ENCODE measurements around the gene PAX5. TPM values are rescaled to one million over a fixed set of nuclear protein-coding genes. Genes with fewer than 3 reads are reported as not detected.

PAX5 gene
- total and polyA plus RNA-seq, 2 experiments from 2014 or later: not detected

DNA sequence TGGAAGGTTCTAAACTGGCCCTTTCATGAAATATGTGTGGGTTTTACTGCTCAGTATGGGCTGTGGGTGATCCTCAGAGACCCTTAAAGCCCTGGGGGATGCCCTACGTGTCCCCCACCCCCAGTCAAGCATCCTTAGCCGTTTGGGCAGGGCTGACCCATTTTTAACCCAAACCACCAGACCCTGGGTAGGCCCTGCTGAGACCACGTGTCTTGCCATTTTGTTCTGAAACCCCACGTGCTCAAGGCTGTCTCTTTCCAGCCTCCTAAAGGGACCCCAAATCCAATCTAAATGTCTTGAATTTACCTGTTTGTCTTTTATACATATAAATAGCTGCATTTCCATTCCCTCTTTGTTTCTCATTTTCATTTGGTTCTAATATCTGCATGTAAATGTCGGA lies 94.9 kb downstream of the PAX5 start:
- TF ChIP-seq EZH2phosphoT487 (IDR thresholded peaks at IDR 0.05; ENCODE audit: insufficient read depth, low read depth) (no peak), EZH2 (IDR thresholded peaks at IDR 0.05; ENCODE audit: insufficient read depth, poor library complexity, severe bottlenecking) (no peak)
- no peak overlapping the region for H3K9ac ChIP-seq
- no peaks in the 10 kb centered on the region for H3K9me3 ChIP-seq (ENCODE audit: low read depth)
- in situ Hi-C loops (cut with MboI): no loop called here
- H3K79me2 ChIP-seq (ENCODE audit: insufficient read depth): no peaks in the 10 kb centered on the region
- H3F3A ChIP-seq (ENCODE audit: insufficient read depth): no peaks in the 10 kb centered on the region
- 36 to 39% methylated on average over 5 of the region's 5 CpGs for WGBS, 2 experiments (ENCODE audit: low coverage in 1 of 2, low lambda C conversion rate in 2 of 2, missing lambda C conversion rate in 2 of 2)
- peaks cover 46% of the 10 kb centered on the region for H3K27me3 ChIP-seq (replicated peaks; ENCODE audit: insufficient read depth)
- no peaks in the 10 kb centered on the region for H3K9me2 ChIP-seq (ENCODE audit: insufficient read depth)
- no peak overlapping the region for H3K4me3 ChIP-seq
- DNase-seq: no peak
- H3K36me3 ChIP-seq (ENCODE audit: low read depth): no peaks in the 10 kb centered on the region
- no peak overlapping the region for H3K4me2 ChIP-seq (ENCODE audit: unreplicated experiment)
- H4K20me1 ChIP-seq (ENCODE audit: insufficient read depth): no peaks in the 10 kb centered on the region
- no peaks in the 10 kb centered on the region for H3K4me1 ChIP-seq (ENCODE audit: insufficient read depth)
- H2AFZ ChIP-seq: no peak overlapping the region
- H3K27ac ChIP-seq: no peak overlapping the region

DNA sequence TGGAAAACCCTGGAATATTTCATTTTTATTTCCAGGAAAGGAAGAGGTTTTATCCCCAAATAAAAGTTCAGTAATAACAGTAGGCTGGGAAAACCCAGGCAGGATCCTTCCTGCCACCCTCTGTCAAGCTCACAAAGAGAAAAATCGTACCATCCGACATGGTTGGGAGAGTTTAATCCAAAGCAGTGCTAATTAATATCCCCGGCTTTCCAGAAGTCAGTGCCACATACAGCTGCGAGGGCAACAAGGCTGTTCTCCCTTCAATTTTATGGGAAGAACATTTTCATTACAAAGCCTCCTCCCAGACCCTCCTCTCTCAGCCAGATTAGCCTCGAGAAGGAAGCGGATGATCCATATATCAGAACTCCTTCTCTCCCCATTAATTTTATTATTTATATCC lies 95.5 kb downstream of the PAX5 start:
- Histone ChIP-seq H3K9me3 (ENCODE audit: low read depth) (no peaks in the 10 kb centered on the region), H3K36me3 (ENCODE audit: low read depth) (no peaks in the 10 kb centered on the region), H3K79me2 (ENCODE audit: insufficient read depth) (no peaks in the 10 kb centered on the region), H3K27ac (no peak overlapping the region), H3K9ac (no peak overlapping the region), H3F3A (ENCODE audit: insufficient read depth) (no peaks in the 10 kb centered on the region), H4K20me1 (ENCODE audit: insufficient read depth) (no peaks in the 10 kb centered on the region), H3K27me3 (replicated peaks; ENCODE audit: insufficient read depth) (peaks cover 46% of the 10 kb centered on the region), H3K4me2 (ENCODE audit: unreplicated experiment) (no peak overlapping the region), H2AFZ (no peak overlapping the region), H3K4me1 (ENCODE audit: insufficient read depth) (no peaks in the 10 kb centered on the region), H3K4me3 (no peak overlapping the region), H3K9me2 (ENCODE audit: insufficient read depth) (no peaks in the 10 kb centered on the region)
- DNase-seq: no peak
- WGBS, 2 experiments (ENCODE audit: low coverage in 1 of 2, low lambda C conversion rate in 2 of 2, missing lambda C conversion rate in 2 of 2): 22 to 23% methylated on average over 6 of the region's 6 CpGs
- TF ChIP-seq EZH2phosphoT487 (IDR thresholded peaks at IDR 0.05; ENCODE audit: insufficient read depth, low read depth): no peak
- no peak for TF ChIP-seq EZH2 (IDR thresholded peaks at IDR 0.05; ENCODE audit: insufficient read depth, poor library complexity, severe bottlenecking)
- in situ Hi-C loops (cut with MboI): no loop called here

DNA sequence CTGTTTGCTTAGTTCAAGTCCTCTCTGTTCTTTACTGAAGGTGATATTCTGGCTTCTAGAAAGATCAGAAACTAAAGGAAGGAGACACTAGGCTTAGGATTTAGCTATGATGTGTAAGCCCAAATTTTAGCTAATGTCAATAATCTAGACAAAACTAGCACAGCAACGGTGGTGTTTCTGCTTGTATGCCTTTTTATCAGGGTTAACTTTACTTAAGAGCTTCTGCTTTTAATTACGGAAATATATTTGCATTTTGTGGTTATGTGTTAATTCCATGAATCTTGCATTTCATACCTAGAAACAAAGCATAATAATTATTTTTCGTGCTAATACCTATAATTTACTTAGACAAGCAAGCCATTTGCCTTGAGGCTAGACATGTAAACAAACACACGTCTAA lies 96.1 kb downstream of the PAX5 start:
- no peak for TF ChIP-seq EZH2 (IDR thresholded peaks at IDR 0.05; ENCODE audit: insufficient read depth, poor library complexity, severe bottlenecking)
- TF ChIP-seq EZH2phosphoT487 (IDR thresholded peaks at IDR 0.05; ENCODE audit: insufficient read depth, low read depth): no peak
- Histone ChIP-seq H3F3A (ENCODE audit: insufficient read depth) (no peaks in the 10 kb centered on the region), H3K4me2 (ENCODE audit: unreplicated experiment) (no peak overlapping the region), H2AFZ (no peak overlapping the region), H4K20me1 (ENCODE audit: insufficient read depth) (no peaks in the 10 kb centered on the region), H3K9ac (no peak overlapping the region), H3K9me3 (ENCODE audit: low read depth) (no peaks in the 10 kb centered on the region), H3K9me2 (ENCODE audit: insufficient read depth) (no peaks in the 10 kb centered on the region), H3K27ac (no peak overlapping the region), H3K36me3 (ENCODE audit: low read depth) (no peaks in the 10 kb centered on the region), H3K79me2 (ENCODE audit: insufficient read depth) (no peaks in the 10 kb centered on the region), H3K27me3 (replicated peaks; ENCODE audit: insufficient read depth) (peaks cover 46% of the 10 kb centered on the region), H3K4me3 (no peak overlapping the region), H3K4me1 (ENCODE audit: insufficient read depth) (no peaks in the 10 kb centered on the region)
- DNase-seq: no peak
- WGBS, 2 experiments (ENCODE audit: low coverage in 1 of 2, low lambda C conversion rate in 2 of 2, missing lambda C conversion rate in 2 of 2): 36 to 42% methylated on average over 4 of the region's 4 CpGs
- in situ Hi-C loops (cut with MboI): no loop called here

DNA sequence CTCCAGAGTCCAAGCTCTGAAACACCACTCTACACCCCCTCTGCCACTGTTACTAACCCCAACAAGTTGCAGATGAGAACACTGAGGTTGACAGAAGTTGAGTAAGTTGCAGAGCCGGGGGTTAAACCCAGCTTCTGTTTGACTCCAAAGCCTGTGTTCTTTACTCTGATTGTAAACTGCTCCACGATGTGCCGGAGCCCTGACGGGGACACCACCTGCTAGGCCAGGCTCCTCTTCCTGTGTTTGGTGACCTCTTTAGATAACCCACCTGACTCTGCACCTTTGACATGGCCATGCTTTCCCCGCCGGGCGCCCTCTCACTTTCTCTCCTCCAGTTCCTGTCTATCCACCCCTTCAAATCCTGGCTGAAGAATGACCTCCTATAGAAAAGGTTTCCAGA lies 96.7 kb downstream of the PAX5 start:
- TF ChIP-seq EZH2 (IDR thresholded peaks at IDR 0.05; ENCODE audit: insufficient read depth, poor library complexity, severe bottlenecking) (no peak), EZH2phosphoT487 (IDR thresholded peaks at IDR 0.05; ENCODE audit: insufficient read depth, low read depth) (no peak)
- H3K79me2 ChIP-seq (ENCODE audit: insufficient read depth): no peaks in the 10 kb centered on the region
- H3F3A ChIP-seq (ENCODE audit: insufficient read depth): no peaks in the 10 kb centered on the region
- WGBS, 2 experiments (ENCODE audit: low coverage in 1 of 2, low lambda C conversion rate in 2 of 2, missing lambda C conversion rate in 2 of 2): 56 to 62% methylated on average over 7 of the region's 7 CpGs
- H3K27ac ChIP-seq: no peak overlapping the region
- no peaks in the 10 kb centered on the region for H4K20me1 ChIP-seq (ENCODE audit: insufficient read depth)
- H3K4me1 ChIP-seq (ENCODE audit: insufficient read depth): no peaks in the 10 kb centered on the region
- H3K4me2 ChIP-seq (ENCODE audit: unreplicated experiment): no peak overlapping the region
- no peaks in the 10 kb centered on the region for H3K36me3 ChIP-seq (ENCODE audit: low read depth)
- no peak overlapping the region for H3K9ac ChIP-seq
- H3K27me3 ChIP-seq (replicated peaks; ENCODE audit: insufficient read depth): peaks cover 44% of the 10 kb centered on the region
- H2AFZ ChIP-seq: no peak overlapping the region
- no peak for DNase-seq
- H3K9me2 ChIP-seq (ENCODE audit: insufficient read depth): no peaks in the 10 kb centered on the region
- peaks cover under 1% of the 10 kb centered on the region for H3K9me3 ChIP-seq (ENCODE audit: low read depth)
- no peak overlapping the region for H3K4me3 ChIP-seq
- in situ Hi-C loops (cut with MboI): no loop called here

DNA sequence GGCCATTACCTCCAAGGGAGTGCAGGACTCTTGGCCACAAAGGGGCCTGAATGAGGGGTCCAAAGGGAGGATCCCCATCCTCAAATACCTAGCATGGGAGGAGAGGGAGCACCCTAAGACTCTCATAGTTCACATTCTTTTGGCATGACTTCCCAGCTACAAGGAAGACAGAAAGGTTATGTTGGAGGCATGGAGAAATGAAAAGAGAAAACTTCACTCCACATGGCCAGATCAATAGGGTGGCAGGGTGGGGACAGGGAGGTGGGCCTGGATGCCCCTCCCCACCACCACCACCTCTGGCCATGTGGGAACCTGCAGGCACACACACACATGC lies 97.6 kb downstream of the PAX5 start:
- TF ChIP-seq EZH2 (IDR thresholded peaks at IDR 0.05; ENCODE audit: insufficient read depth, poor library complexity, severe bottlenecking) (no peak), EZH2phosphoT487 (IDR thresholded peaks at IDR 0.05; ENCODE audit: insufficient read depth, low read depth) (no peak)
- Histone ChIP-seq H3K27me3 (replicated peaks; ENCODE audit: insufficient read depth) (peaks cover 40% of the 10 kb centered on the region), H3K9me3 (ENCODE audit: low read depth) (peaks cover 2% of the 10 kb centered on the region), H3K4me1 (ENCODE audit: insufficient read depth) (no peaks in the 10 kb centered on the region), H3K36me3 (ENCODE audit: low read depth) (no peaks in the 10 kb centered on the region), H3K4me2 (ENCODE audit: unreplicated experiment) (no peak overlapping the region), H2AFZ (no peak overlapping the region), H3K9ac (no peak overlapping the region), H4K20me1 (ENCODE audit: insufficient read depth) (no peaks in the 10 kb centered on the region), H3F3A (ENCODE audit: insufficient read depth) (no peaks in the 10 kb centered on the region), H3K79me2 (ENCODE audit: insufficient read depth) (no peaks in the 10 kb centered on the region), H3K9me2 (ENCODE audit: insufficient read depth) (no peaks in the 10 kb centered on the region), H3K27ac (no peak overlapping the region), H3K4me3 (no peak overlapping the region)
- no peak for DNase-seq
- in situ Hi-C loops (cut with MboI): no loop called here
